SK-N-SH (cell line): ENCODE results near the gene HSDL1. TPM values are rescaled to one million over a fixed set of nuclear protein-coding genes. Genes with fewer than 3 reads are reported as not detected.

Source experiments
- CTCF ChIA-PET: fragments of 300-600, 350-600 bp; formaldehyde crosslinking; extraction: SDS; loops from one replicate; lab custom pipeline; 2021; lab: Yijun Ruan, JAX
- POLR2A ChIA-PET: fragments of 350-600 bp; sonication (Branson Sonifier 250); formaldehyde crosslinking; extraction: SDS; loops from one replicate; lab custom pipeline; 2020; ENCODE audit warnings: antibody characterized with exemption, inconsistent platforms; lab: Yijun Ruan, JAX
- DNase-seq: peaks from one replicate; pipeline ENCODE4 v3.0.0; 2012
- H2AFZ ChIP-seq: fragments of 200-600 bp; sonication (generic); 2 replicates; pipeline ENCODE4 v1.8.1; 2016; ENCODE audit warnings: antibody characterized with exemption, mild to moderate bottlenecking, low read depth
- H3F3A ChIP-seq: fragments of 200-600 bp; sonication (generic); replicated peaks from 2 replicates; pipeline ENCODE3; 2016; ENCODE audit warnings: antibody characterized with exemption, mild to moderate bottlenecking; ENCODE audit not compliant: insufficient read depth
- H3K27ac ChIP-seq, 2 experiments: fragments of 200-500 bp in 1 of 2; fragments of 200-600 bp in 1 of 2; sonication (Bioruptor generic) in 1 of 2; sonication (generic), shearing (Covaris generic) in 1 of 2; 2 replicates each; pipeline versions ENCODE4 v1.5.1 to v1.6.1; 2014 to 2016; ENCODE audit warnings: low read depth in 2 of 2, inconsistent platforms in 1 of 2, low read length in 1 of 2, mild to moderate bottlenecking in 1 of 2, mixed read lengths in 1 of 2
- H3K27me3 ChIP-seq: fragments of 200-600 bp; sonication (generic), shearing (Covaris generic); 2 replicates; pipeline ENCODE4 v1.6.1; 2016; ENCODE audit warnings: mixed run types; ENCODE audit not compliant: insufficient read depth
- H3K36me3 ChIP-seq, 2 experiments: fragments of 200-500 bp in 1 of 2; fragments of 200-600 bp in 1 of 2; sonication (Bioruptor generic) in 1 of 2; sonication (generic) in 1 of 2; replicated peaks in 1 of 2; 2 replicates each; pipeline versions ENCODE3 to v1.5.1; 2014 to 2016; ENCODE audit warnings: low read length in 1 of 2, mild to moderate bottlenecking in 1 of 2; ENCODE audit not compliant: insufficient read depth in 2 of 2, control insufficient read depth in 1 of 2
- H3K4me1 ChIP-seq, 2 experiments: fragments of 200-500 bp in 1 of 2; fragments of 200-600 bp in 1 of 2; sonication (Bioruptor generic) in 1 of 2; sonication (generic), shearing (Covaris generic) in 1 of 2; 2 replicates each; pipeline versions ENCODE4 v1.5.1 to v1.6.1; 2014 to 2016; ENCODE audit warnings: low read depth in 1 of 2, low read length in 1 of 2, mixed run types in 1 of 2; ENCODE audit not compliant: insufficient read depth in 2 of 2, control insufficient read depth in 1 of 2
- H3K4me2 ChIP-seq: fragments of 200-600 bp; sonication (generic), shearing (Covaris generic); 2 replicates; pipeline ENCODE4 v1.6.1; 2017; ENCODE audit warnings: mixed run types
- H3K4me3 ChIP-seq, 2 experiments: fragments of 200-500 bp in 1 of 2; fragments of 200-600 bp in 1 of 2; sonication (Bioruptor generic) in 1 of 2; sonication (generic), shearing (Covaris generic) in 1 of 2; 2 replicates each; pipeline versions ENCODE4 v1.5.1 to v1.8.1; 2014 to 2016; ENCODE audit warnings: low read depth in 2 of 2, inconsistent platforms in 1 of 2, low read length in 1 of 2, mild to moderate bottlenecking in 1 of 2, mixed read lengths in 1 of 2, moderate library complexity in 1 of 2
- H3K79me2 ChIP-seq: fragments of 200-600 bp; sonication (generic); 2 replicates; pipeline ENCODE4 v1.8.1; 2017; ENCODE audit warnings: mild to moderate bottlenecking; ENCODE audit not compliant: insufficient read depth
- H3K9ac ChIP-seq: fragments of 200-600 bp; sonication (generic); 2 replicates; pipeline ENCODE4 v1.6.1; 2017; ENCODE audit warnings: mixed run types
- H3K9me2 ChIP-seq: fragments of 200-600 bp; sonication (generic); 2 replicates; pipeline ENCODE4 v1.6.1; 2017; ENCODE audit warnings: mixed run types
- H3K9me3 ChIP-seq: fragments of 200-600 bp; sonication (generic); 2 replicates; pipeline ENCODE4 v1.6.1; 2017; ENCODE audit warnings: mixed run types, mild to moderate bottlenecking, moderate library complexity
- H4K20me1 ChIP-seq: fragments of 200-600 bp; sonication (generic); 2 replicates; pipeline ENCODE4 v1.6.1; 2017; ENCODE audit warnings: mild to moderate bottlenecking, mixed run types; ENCODE audit not compliant: insufficient read depth
- CHD2 ChIP-seq: fragments of 150-350 bp; IDR thresholded peaks from 2 replicates; pipeline ENCODE4 v1.6.1; 2018; ENCODE audit warnings: low read length; ENCODE audit not compliant: partially characterized antibody
- CTCF ChIP-seq: fragments of 200-600 bp; sonication (generic); IDR thresholded peaks from 2 replicates; pipeline ENCODE4 v1.6.1; 2017; ENCODE audit warnings: antibody characterized with exemption, mild to moderate bottlenecking, moderate library complexity
- ELF1 ChIP-seq: IDR thresholded peaks from 2 replicates; pipeline ENCODE4 v1.4.0; 2012
- EZH2phosphoT487 ChIP-seq: fragments of 200-600 bp; sonication (generic); IDR thresholded peaks from 2 replicates; pipeline ENCODE4 v1.6.1; 2017; ENCODE audit warnings: low read depth, mixed run types, mild to moderate bottlenecking, antibody characterized with exemption, moderate library complexity, borderline replicate concordance
- FOSL2 ChIP-seq: IDR thresholded peaks from 2 replicates; pipeline ENCODE4 v1.4.0; 2012; ENCODE audit warnings: low read depth, mild to moderate bottlenecking, moderate library complexity, borderline replicate concordance
- FOXM1 ChIP-seq: IDR thresholded peaks from 2 replicates; pipeline ENCODE4 v1.4.0; 2012; ENCODE audit warnings: low read depth, mild to moderate bottlenecking
- GABPA ChIP-seq: IDR thresholded peaks from 2 replicates; pipeline ENCODE4 v1.4.0; 2012; ENCODE audit warnings: low read depth, mild to moderate bottlenecking
- GATA2 ChIP-seq: sonication (generic); formaldehyde crosslinking; IDR thresholded peaks from 2 replicates; pipeline ENCODE4 v1.5.0; 2020; ENCODE audit warnings: mild to moderate bottlenecking, missing genetic modification reagents
- MEF2A ChIP-seq: IDR thresholded peaks from 2 replicates; pipeline ENCODE4 v1.4.0; 2012; ENCODE audit warnings: low read depth, borderline replicate concordance
- NFIC ChIP-seq: IDR thresholded peaks from 2 replicates; pipeline ENCODE4 v1.4.0; 2012; ENCODE audit warnings: borderline replicate concordance
- NRF1 ChIP-seq: IDR thresholded peaks from 2 replicates; pipeline ENCODE4 v1.6.1; 2012; ENCODE audit warnings: low read depth, mild to moderate bottlenecking, low read length
- POLR2AphosphoS5 ChIP-seq: IDR thresholded peaks from 2 replicates; pipeline ENCODE4 v1.6.1; 2012; ENCODE audit warnings: low read depth, low read length
- RCOR1 ChIP-seq: fragments of 150-350 bp; IDR thresholded peaks from 2 replicates; pipeline ENCODE4 v1.6.1; 2017; ENCODE audit warnings: antibody characterized with exemption, low read length
- RFX5 ChIP-seq: IDR thresholded peaks from 2 replicates; pipeline ENCODE4 v1.6.1; 2012; ENCODE audit warnings: mild to moderate bottlenecking, improper control_type of control experiment, low read length
- SIN3A ChIP-seq: IDR thresholded peaks from 2 replicates; pipeline ENCODE4 v1.6.1; 2012; ENCODE audit warnings: low read depth, mild to moderate bottlenecking, low read length, moderate library complexity, borderline replicate concordance
- TAF1 ChIP-seq: IDR thresholded peaks from 2 replicates; pipeline ENCODE4 v1.6.1; 2012; ENCODE audit warnings: low read depth, mild to moderate bottlenecking, low read length, moderate library complexity, borderline replicate concordance
- TEAD4 ChIP-seq: IDR thresholded peaks from 2 replicates; pipeline ENCODE4 v1.4.0; 2012; ENCODE audit warnings: mild to moderate bottlenecking, borderline replicate concordance; ENCODE audit not compliant: insufficient read depth
- USF2 ChIP-seq: fragments of 150-350 bp; IDR thresholded peaks from 2 replicates; pipeline ENCODE4 v1.6.1; 2017; ENCODE audit warnings: antibody characterized with exemption, low read length, low read depth, borderline replicate concordance
- YY1 ChIP-seq: IDR thresholded peaks from 2 replicates; pipeline ENCODE4 v1.4.0; 2012; ENCODE audit warnings: low read depth, mild to moderate bottlenecking
- WGBS: methylation state at CpG from one replicate; pipeline ENCODE4 v1.1.6; 2017; ENCODE audit warnings: low lambda C conversion rate; 5-methylcytosine and 5-hydroxymethylcytosine counted together
- polyA plus RNA-seq, 3 experiments: library from polyadenylated mRNA; depleted of rRNA; stranded (reverse); fragments of >200 nt; gene quantifications; 2 replicates each; pipeline ENCODE4 v1.2.3, GENCODE V29; 2012
- TF ChIP-seq, protein P1 (sequence below): IDR thresholded peaks from 2 replicates; pipeline ENCODE4 v1.6.1; 2012; ENCODE audit warnings: mild to moderate bottlenecking, low read depth, low read length, moderate library complexity
- TF ChIP-seq, protein P2 (sequence below): IDR thresholded peaks from 2 replicates; pipeline ENCODE4 v1.4.0; 2012; ENCODE audit warnings: low read depth

Gene HSDL1
- polyA plus RNA-seq, 1 of the 3 experiments (the other 2 are of a cell fraction) = 14.5 TPM

- WGBS = 100% methylated on average over 1 of the region's 2 CpGs
- no peak for TF ChIP-seq NFIC
- TF ChIP-seq FOXM1 = no peak
- TF ChIP-seq GATA2 (CRISPR knock-in tag) = no peak
- no peak for TF ChIP-seq RFX5
- no peak for TF ChIP-seq USF2
- no peak for TF ChIP-seq MEF2A
- TF ChIP-seq TAF1 = no peak
- no peak for TF ChIP-seq GABPA
- no peak for TF ChIP-seq FOSL2
- TF ChIP-seq, protein P1, sequence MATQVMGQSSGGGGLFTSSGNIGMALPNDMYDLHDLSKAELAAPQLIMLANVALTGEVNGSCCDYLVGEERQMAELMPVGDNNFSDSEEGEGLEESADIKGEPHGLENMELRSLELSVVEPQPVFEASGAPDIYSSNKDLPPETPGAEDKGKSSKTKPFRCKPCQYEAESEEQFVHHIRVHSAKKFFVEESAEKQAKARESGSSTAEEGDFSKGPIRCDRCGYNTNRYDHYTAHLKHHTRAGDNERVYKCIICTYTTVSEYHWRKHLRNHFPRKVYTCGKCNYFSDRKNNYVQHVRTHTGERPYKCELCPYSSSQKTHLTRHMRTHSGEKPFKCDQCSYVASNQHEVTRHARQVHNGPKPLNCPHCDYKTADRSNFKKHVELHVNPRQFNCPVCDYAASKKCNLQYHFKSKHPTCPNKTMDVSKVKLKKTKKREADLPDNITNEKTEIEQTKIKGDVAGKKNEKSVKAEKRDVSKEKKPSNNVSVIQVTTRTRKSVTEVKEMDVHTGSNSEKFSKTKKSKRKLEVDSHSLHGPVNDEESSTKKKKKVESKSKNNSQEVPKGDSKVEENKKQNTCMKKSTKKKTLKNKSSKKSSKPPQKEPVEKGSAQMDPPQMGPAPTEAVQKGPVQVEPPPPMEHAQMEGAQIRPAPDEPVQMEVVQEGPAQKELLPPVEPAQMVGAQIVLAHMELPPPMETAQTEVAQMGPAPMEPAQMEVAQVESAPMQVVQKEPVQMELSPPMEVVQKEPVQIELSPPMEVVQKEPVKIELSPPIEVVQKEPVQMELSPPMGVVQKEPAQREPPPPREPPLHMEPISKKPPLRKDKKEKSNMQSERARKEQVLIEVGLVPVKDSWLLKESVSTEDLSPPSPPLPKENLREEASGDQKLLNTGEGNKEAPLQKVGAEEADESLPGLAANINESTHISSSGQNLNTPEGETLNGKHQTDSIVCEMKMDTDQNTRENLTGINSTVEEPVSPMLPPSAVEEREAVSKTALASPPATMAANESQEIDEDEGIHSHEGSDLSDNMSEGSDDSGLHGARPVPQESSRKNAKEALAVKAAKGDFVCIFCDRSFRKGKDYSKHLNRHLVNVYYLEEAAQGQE = no peak
- TF ChIP-seq YY1 = no peak
- Histone ChIP-seq H3K4me1 (peaks cover 0 to 6% of the 10 kb centered on the region in 2 experiments; a peak in 1 of 4 replicates), H3K79me2 (peaks cover 96% of the 10 kb centered on the region), H3K4me2 (no peak overlapping the region), H2AFZ (no peak overlapping the region), H3K27ac (no peak overlapping the region), H3K27me3 (no peaks in the 10 kb centered on the region), H3K9me3 (no peaks in the 10 kb centered on the region), H3K4me3 (no peak overlapping the region), H4K20me1 (peaks cover 86% of the 10 kb centered on the region), H3K36me3 (peaks cover 0 to 12% of the 10 kb centered on the region in 2 experiments), H3F3A (peaks cover 4% of the 10 kb centered on the region), H3K9me2 (no peaks in the 10 kb centered on the region), H3K9ac (no peak overlapping the region)
- CTCF ChIA-PET = interaction anchor here (1.2 kb wide), 1 partner anchor 42 kb away, joined by 4 read pairs; no protein-coding TSS in a partner anchor
- no peak for DNase-seq
- POLR2A ChIA-PET = no interaction called here
Observed at GRCh38 chr16:84107921-84108320, 37.1 kb downstream of the HSDL1 start.

DNA sequence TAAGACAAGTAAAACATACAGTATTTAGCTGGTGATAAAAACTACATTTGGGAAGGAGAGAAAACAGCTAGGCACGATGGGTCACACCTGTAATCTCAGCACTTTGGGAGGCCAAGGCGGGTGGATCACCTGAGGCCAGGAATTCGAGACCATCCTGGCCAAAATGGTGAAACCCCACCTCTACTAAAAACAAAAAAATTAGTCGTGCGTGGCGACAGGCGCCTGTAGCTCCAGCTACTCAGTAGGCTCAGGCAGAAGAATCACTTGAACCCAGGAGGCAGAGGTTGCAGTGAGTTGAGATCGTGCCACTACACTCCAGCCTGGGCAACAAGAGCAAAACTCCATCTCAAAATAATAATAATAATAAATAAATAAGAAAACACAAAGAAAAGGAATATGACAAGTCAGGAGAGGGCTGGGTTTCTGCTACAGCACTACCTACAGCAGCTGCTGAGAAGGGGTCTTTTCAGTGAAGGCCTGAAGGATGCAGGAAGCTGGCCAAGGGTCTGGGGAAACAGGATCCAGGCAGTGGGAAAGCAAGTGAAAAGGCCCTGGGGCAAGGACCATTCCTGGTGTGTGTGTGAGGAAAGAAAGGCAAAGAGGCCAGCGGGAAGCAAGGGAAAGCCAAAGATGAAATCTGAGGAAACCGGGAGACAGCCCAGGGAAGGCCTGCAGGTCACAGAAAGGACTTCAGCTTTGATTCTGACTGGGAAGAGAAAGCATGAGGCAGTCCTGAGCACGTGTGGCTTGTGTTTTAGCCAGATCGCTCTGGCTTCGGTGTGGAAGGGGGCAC, 38.8 kb downstream of the HSDL1 start:
- no peak overlapping the region for H3K9ac ChIP-seq
- no peak for DNase-seq
- H4K20me1 ChIP-seq = peaks cover 81% of the 10 kb centered on the region
- no peaks in the 10 kb centered on the region for H3K27me3 ChIP-seq
- no peak overlapping the region for H3K4me2 ChIP-seq
- no peaks in the 10 kb centered on the region for H3K9me2 ChIP-seq
- H3K27ac ChIP-seq = no peak overlapping the region
- ChIA-PET POLR2A (no interaction called here), CTCF (interaction anchor here (0.7 to 1.7 kb wide), 8 partner anchors 11 to 1572 kb away, joined by 3 to 6 read pairs (median 3); partner anchors contain the start of genes MBTPS1 and TAF1C)
- H3K4me1 ChIP-seq = peaks cover 0 to 6% of the 10 kb centered on the region in 2 experiments; a peak in 1 of 4 replicates
- no peak overlapping the region for H2AFZ ChIP-seq
- no peaks in the 10 kb centered on the region for H3K9me3 ChIP-seq
- H3K79me2 ChIP-seq = peaks cover 94% of the 10 kb centered on the region
- peaks cover 6 to 21% of the 10 kb centered on the region in 2 experiments for H3K36me3 ChIP-seq
- WGBS = 85% methylated on average over 13 of the region's 13 CpGs
- peaks cover 4% of the 10 kb centered on the region for H3F3A ChIP-seq
- H3K4me3 ChIP-seq = no peak overlapping the region
- TF ChIP-seq RCOR1 (no peak), SIN3A (no peak), EZH2phosphoT487 (no peak), ELF1 (no peak), TAF1 (no peak), GATA2 (CRISPR knock-in tag) (no peak), CTCF (no peak), CHD2 (no peak), RFX5 (no peak), POLR2AphosphoS5 (no peak), NRF1 (no peak), TEAD4 (no peak)
- TF ChIP-seq, protein P2, sequence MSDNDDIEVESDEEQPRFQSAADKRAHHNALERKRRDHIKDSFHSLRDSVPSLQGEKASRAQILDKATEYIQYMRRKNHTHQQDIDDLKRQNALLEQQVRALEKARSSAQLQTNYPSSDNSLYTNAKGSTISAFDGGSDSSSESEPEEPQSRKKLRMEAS = no peak
